ENCODE measurements around the gene NFIA. TPM values are rescaled to one million over a fixed set of nuclear protein-coding genes. Genes with fewer than 3 reads are reported as not detected.
A peak's percentile ranks its signal among the peaks of the same experiment; 100 is the strongest.

The NFIA gene
- total RNA-seq, 4 donors from 2014 or later, result 27.9 to 79.9 (median 36.7) TPM

DNA sequence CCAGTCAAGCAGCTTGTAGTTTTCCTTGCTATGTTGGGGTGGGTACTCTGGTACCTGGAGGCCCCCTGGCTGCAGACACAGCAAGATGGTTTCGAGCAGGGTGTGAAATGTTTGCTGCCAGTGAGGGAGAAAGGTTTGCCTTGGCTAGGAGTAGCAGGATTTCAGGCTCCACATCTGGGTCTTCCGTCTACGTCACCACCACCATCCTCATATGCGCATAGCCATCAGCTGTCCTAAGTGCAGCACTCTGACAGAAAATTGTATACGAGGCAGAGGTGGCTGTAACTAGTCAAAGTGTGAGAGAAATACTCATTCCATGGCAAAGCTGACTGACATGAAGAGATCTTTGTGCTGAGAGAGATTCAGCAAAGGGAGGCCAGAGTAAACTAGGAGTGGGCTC lies 212.6 kb downstream of the NFIA start:
- Histone ChIP-seq H3K4me1 (peaks cover 10 to 37% (median 17%) of the 10 kb centered on the region in 3 donors), H3K4me3 (no peak overlapping the region), H3K9me3 (no peaks in the 10 kb centered on the region), H3K27ac (no peak overlapping the region), H3K27me3 (no peaks in the 10 kb centered on the region), H3K36me3 (no peaks in the 10 kb centered on the region)
- DNase-seq, result no peak
- TF ChIP-seq POLR2A (IDR thresholded peaks at IDR 0.05), result no peak
- TF ChIP-seq, protein P1, sequence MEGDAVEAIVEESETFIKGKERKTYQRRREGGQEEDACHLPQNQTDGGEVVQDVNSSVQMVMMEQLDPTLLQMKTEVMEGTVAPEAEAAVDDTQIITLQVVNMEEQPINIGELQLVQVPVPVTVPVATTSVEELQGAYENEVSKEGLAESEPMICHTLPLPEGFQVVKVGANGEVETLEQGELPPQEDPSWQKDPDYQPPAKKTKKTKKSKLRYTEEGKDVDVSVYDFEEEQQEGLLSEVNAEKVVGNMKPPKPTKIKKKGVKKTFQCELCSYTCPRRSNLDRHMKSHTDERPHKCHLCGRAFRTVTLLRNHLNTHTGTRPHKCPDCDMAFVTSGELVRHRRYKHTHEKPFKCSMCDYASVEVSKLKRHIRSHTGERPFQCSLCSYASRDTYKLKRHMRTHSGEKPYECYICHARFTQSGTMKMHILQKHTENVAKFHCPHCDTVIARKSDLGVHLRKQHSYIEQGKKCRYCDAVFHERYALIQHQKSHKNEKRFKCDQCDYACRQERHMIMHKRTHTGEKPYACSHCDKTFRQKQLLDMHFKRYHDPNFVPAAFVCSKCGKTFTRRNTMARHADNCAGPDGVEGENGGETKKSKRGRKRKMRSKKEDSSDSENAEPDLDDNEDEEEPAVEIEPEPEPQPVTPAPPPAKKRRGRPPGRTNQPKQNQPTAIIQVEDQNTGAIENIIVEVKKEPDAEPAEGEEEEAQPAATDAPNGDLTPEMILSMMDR (IDR thresholded peaks at IDR 0.05), result no peak
- intact Hi-C loops (cut with DNase I), result no loop called here
- WGBS, 2 donors, result 92% methylated on average over 4 of the region's 5 CpGs; no CpG with 5 or more reads in 1 of the 2 donors

DNA sequence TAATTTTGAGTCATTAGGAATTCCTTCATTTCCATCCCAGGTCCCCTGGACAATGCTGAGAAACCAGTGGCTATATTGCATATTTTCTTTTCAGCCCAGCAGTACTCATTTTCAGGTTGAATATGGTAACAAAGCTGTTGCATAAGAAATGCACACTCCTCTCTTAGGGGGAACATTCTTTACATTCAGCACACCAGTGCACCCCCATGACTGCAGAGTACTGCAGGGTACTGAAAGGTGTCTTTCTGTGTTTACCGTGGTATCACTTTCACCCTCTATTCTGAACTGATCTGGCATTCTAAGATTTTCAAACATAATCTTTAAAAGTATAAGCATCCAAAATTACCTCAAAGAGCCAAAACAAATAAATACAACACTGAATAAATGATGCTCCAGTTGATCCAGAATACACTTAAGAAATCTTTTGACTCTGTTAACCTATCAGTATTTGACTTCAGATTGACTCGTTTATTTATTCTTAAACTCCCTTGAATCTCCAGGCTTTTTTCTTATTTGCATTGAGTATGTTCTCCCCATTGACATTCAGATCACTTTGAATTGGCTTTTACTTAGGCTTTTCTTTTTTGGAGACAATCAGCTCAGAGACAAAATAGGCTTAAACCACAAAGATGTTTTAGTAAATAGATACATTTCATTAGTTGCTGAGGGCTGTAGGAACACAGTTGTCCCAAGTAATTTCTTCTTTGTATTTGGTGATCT lies 213.6 kb downstream of the NFIA start:
- Histone ChIP-seq H3K4me3 (no peak overlapping the region), H3K27me3 (no peaks in the 10 kb centered on the region), H3K9me3 (no peaks in the 10 kb centered on the region), H3K27ac (no peak overlapping the region), H3K4me1 (peaks cover 10 to 42% (median 19%) of the 10 kb centered on the region in 3 donors), H3K36me3 (no peaks in the 10 kb centered on the region)
- intact Hi-C loops (cut with DNase I), result no loop called here
- no peak for DNase-seq
- 71 to 88% methylated on average over 2 of the region's 2 CpGs for WGBS, 2 donors
- TF ChIP-seq, protein P1 (IDR thresholded peaks at IDR 0.05), result no peak
- no peak for TF ChIP-seq POLR2A (IDR thresholded peaks at IDR 0.05)

DNA sequence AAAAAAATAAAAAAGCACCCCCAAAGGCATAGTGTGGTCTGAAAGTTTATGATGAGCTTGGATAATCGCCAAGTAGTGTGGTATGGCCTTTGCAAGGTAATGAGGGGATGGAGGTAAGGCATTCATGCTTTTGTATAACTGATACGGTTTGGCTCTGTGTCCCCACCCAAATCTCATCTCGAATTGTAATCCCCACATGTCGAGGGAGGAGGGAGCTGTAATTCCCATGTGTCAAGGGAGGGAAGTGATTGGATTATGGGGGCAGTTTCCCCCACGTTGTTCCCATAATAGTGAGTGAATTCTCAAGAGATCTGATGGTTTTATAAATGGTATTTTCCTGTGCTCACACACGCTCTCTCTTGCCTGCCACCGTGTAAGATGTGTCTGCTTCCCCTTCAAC lies 215.5 kb downstream of the NFIA start:
- TF ChIP-seq, protein P1 (IDR thresholded peaks at IDR 0.05), result no peak
- no peak for TF ChIP-seq POLR2A (IDR thresholded peaks at IDR 0.05)
- Histone ChIP-seq H3K27ac (no peak overlapping the region), H3K36me3 (no peaks in the 10 kb centered on the region), H3K4me1 (peaks cover 10 to 56% (median 29%) of the 10 kb centered on the region in 3 donors), H3K9me3 (no peaks in the 10 kb centered on the region), H3K27me3 (no peaks in the 10 kb centered on the region), H3K4me3 (no peak overlapping the region)
- WGBS, 2 donors, result 86 to 88% methylated on average over 7 of the region's 7 CpGs
- intact Hi-C loops (cut with DNase I), result no loop called here
- no peak for DNase-seq

DNA sequence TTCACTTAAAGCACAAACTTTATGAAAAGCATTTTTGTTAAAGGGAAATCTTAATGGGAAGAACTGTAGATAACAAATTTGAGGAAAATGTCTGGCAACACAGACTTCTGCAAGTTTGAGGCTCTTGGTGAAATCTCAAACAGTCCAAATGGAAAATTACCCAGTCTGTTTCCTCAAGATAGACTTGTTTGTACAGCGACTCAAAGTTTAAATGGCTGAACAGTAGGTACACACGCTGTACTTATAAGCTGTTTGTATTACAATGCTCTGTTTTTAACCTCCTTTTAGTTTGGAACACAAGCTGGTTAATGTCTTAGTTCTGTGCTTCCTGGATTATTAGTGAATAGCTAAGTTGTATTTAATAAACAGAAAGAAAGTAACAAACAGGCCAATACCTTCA lies 217.1 kb downstream of the NFIA start:
- Histone ChIP-seq H3K27me3 (no peaks in the 10 kb centered on the region), H3K9me3 (no peaks in the 10 kb centered on the region), H3K4me1 (peaks cover 10 to 49% (median 23%) of the 10 kb centered on the region in 3 donors), H3K4me3 (peak overlapping the region in 1 of 4 donors; percentile 34), H3K36me3 (no peaks in the 10 kb centered on the region), H3K27ac (peak overlapping the region; percentile 23 to 73 (median 65))
- no peak for DNase-seq
- WGBS, 2 donors, result 13 to 23% methylated on average over 2 of the region's 2 CpGs
- intact Hi-C loops (cut with DNase I), result no loop called here
- no peak for TF ChIP-seq POLR2A (IDR thresholded peaks at IDR 0.05)

DNA sequence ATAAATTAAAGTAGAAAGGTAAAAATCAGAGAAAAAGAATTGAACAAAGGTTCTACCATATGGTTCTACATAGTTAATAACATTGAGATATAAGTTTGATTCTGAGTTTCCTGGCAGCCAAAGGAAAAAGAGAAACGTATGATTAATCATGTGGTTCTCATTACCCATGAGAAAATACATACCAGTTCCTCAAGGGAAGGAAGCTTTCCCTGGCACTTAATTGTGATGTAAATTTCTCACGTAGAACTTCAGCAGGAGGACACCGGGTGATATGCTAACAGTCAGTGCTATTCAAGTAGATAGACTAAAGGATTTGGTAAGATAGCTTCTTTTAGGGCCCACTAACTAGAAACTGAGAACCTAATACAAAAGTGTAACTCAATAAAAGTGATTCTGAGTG lies 218.5 kb downstream of the NFIA start:
- intact Hi-C loops (cut with DNase I), result no loop called here
- WGBS, 2 donors, result 59 to 60% methylated on average over 3 of the region's 3 CpGs
- H3K27me3 ChIP-seq, result no peaks in the 10 kb centered on the region
- peak overlapping the region in 3 of 4 donors; percentile 47 to 62 (median 48) for H3K27ac ChIP-seq
- no peaks in the 10 kb centered on the region for H3K36me3 ChIP-seq
- no peak for TF ChIP-seq POLR2A (IDR thresholded peaks at IDR 0.05)
- TF ChIP-seq, protein P1 (IDR thresholded peaks at IDR 0.05), result no peak
- no peak overlapping the region for H3K4me3 ChIP-seq
- peaks cover 10 to 49% (median 23%) of the 10 kb centered on the region in 3 donors for H3K4me1 ChIP-seq
- H3K9me3 ChIP-seq, result no peaks in the 10 kb centered on the region
- DNase-seq, result no peak

Measured in esophagus squamous epithelium (tissue), 5 donors.